Esophagus squamous epithelium (tissue), 5 donors: ENCODE measurements around the gene TMEM61. TPM values are rescaled to one million over a fixed set of nuclear protein-coding genes. Genes with fewer than 3 reads are reported as not detected.

Experiments used
- DNase-seq: peaks from one replicate; lab custom pipeline; 2025; lab: John Stamatoyannopoulos, UW
- H3K27ac ChIP-seq, 4 donors: fragments of 200-600 bp; sonication (generic); one replicate each; pipeline ENCODE4 v1.5.1; 2016 to 2019; ENCODE audit warnings: mild to moderate bottlenecking in 1 of 4
- H3K27me3 ChIP-seq, 4 donors: fragments of 200-600 bp; sonication (generic); 1 replicate in 3 of 4; 2 replicates in 1 of 4; pipeline versions ENCODE4 v1.5.1 to v1.6.0; 2017 to 2021; ENCODE audit warnings: antibody characterized with exemption in 1 of 4
- H3K36me3 ChIP-seq, 3 donors: fragments of 200-600 bp; sonication (generic); one replicate each; pipeline ENCODE4 v1.5.1; 2016 to 2019
- H3K4me1 ChIP-seq, 3 donors: fragments of 200-600 bp; sonication (generic); one replicate each; pipeline ENCODE4 v1.5.1; 2017 to 2019
- H3K4me3 ChIP-seq, 4 donors: fragments of 200-600 bp; sonication (generic); 1 replicate in 3 of 4; 2 replicates in 1 of 4; pipeline ENCODE4 v1.5.1; 2016 to 2019; ENCODE audit warnings: mild to moderate bottlenecking in 2 of 4, moderate library complexity in 1 of 4
- H3K9me3 ChIP-seq, 3 donors: fragments of 200-600 bp; sonication (generic); one replicate each; pipeline ENCODE4 v1.5.1; 2016 to 2019
- POLR2A ChIP-seq, 4 donors: fragments of 450-650 bp; IDR thresholded peaks; one replicate each; pipeline ENCODE4 v1.6.1; 2017; ENCODE audit warnings: antibody characterized with exemption in 4 of 4, mild to moderate bottlenecking in 4 of 4, moderate library complexity in 3 of 4
- WGBS, 2 donors: methylation state at CpG; one replicate each; pipeline ENCODE4 v1.1.5; 2018; 5-methylcytosine and 5-hydroxymethylcytosine counted together
- intact Hi-C: fragments of 100-400 bp; cut with DNase I; formaldehyde crosslinking; loops from one replicate; pipeline ENCODE4 v1.15.0; 2022
- total RNA-seq, 4 donors: library from RNA; depleted of rRNA; stranded (reverse); fragments of >200 nt; gene quantifications; one replicate each; pipeline ENCODE4 v1.1.0, GENCODE V29; 2016
- TF ChIP-seq, protein P1 (sequence below), 6 experiments: fragments of 450-650 bp in 4 of 6; fragments of 200-600 bp in 2 of 6; sonication (generic) in 2 of 6; IDR thresholded peaks; one replicate each; pipeline ENCODE4 v1.5.1; 2016 to 2019; ENCODE audit warnings: antibody characterized with exemption in 6 of 6, mild to moderate bottlenecking in 4 of 6, moderate library complexity in 4 of 6
- donor health status: DM: yes; HTN: yes; CAD: no.

The TMEM61 gene
- total RNA-seq, 4 donors from 2014 or later: 0.95 to 2.3 (median 1.0) TPM; not detected in 1

DNA sequence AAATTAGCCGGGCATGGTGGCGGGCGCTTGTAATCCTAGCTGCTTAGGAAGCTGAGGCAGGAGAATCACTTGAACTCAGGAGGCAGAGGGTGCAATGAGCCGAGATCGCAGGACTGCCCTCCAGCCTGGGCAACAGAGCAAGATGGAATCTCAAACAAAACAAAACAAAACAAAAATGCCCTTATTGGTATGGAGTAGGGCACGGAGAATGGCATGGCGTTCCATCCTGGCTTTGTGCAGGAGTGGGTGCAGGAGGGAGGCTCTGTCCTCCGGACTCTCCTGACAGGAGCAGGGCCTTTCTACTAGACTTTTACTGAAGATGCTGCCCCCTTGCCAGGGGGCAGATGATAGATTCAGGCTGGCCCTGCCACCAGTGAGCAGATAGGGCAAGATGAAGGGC lies 1.0 kb downstream of the TMEM61 start:
- H3K9me3 ChIP-seq: no peaks in the 10 kb centered on the region
- peak overlapping the region in 3 of 4 donors; percentile 50 to 74 (median 56) for H3K4me3 ChIP-seq
- no peak for TF ChIP-seq POLR2A (IDR thresholded peaks at IDR 0.05)
- TF ChIP-seq, protein P1, sequence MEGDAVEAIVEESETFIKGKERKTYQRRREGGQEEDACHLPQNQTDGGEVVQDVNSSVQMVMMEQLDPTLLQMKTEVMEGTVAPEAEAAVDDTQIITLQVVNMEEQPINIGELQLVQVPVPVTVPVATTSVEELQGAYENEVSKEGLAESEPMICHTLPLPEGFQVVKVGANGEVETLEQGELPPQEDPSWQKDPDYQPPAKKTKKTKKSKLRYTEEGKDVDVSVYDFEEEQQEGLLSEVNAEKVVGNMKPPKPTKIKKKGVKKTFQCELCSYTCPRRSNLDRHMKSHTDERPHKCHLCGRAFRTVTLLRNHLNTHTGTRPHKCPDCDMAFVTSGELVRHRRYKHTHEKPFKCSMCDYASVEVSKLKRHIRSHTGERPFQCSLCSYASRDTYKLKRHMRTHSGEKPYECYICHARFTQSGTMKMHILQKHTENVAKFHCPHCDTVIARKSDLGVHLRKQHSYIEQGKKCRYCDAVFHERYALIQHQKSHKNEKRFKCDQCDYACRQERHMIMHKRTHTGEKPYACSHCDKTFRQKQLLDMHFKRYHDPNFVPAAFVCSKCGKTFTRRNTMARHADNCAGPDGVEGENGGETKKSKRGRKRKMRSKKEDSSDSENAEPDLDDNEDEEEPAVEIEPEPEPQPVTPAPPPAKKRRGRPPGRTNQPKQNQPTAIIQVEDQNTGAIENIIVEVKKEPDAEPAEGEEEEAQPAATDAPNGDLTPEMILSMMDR (IDR thresholded peaks at IDR 0.05): no peak
- no peaks in the 10 kb centered on the region for H3K36me3 ChIP-seq
- H3K27ac ChIP-seq: peak overlapping the region in 3 of 4 donors; percentile 73 to 81 (median 77)
- 68 to 84% methylated on average over 3 to 8 of the region's 8 CpGs for WGBS, 2 donors
- DNase-seq: no peak
- H3K27me3 ChIP-seq: peaks cover 0 to 37% (median 0%) of the 10 kb centered on the region in 4 donors
- intact Hi-C loops: no loop called here
- H3K4me1 ChIP-seq: peaks cover 4 to 38% (median 16%) of the 10 kb centered on the region in 3 donors

- Histone ChIP-seq H3K4me3 (no peak overlapping the region), H3K36me3 (no peaks in the 10 kb centered on the region), H3K27me3 (peaks cover 0 to 37% (median 0%) of the 10 kb centered on the region in 4 donors), H3K9me3 (no peaks in the 10 kb centered on the region), H3K4me1 (peaks cover 4 to 27% (median 13%) of the 10 kb centered on the region in 3 donors), H3K27ac (no peak overlapping the region)
- no peak for DNase-seq
- intact Hi-C loops: no loop called here
- TF ChIP-seq POLR2A (IDR thresholded peaks at IDR 0.05): no peak
- TF ChIP-seq, protein P1 (IDR thresholded peaks at IDR 0.05): peak in 2 of 6 experiments; percentile 5 to 16
These were observed 2.3 kb downstream of the TMEM61 start for GRCh38 chr1:54982739-54983138.

DNA sequence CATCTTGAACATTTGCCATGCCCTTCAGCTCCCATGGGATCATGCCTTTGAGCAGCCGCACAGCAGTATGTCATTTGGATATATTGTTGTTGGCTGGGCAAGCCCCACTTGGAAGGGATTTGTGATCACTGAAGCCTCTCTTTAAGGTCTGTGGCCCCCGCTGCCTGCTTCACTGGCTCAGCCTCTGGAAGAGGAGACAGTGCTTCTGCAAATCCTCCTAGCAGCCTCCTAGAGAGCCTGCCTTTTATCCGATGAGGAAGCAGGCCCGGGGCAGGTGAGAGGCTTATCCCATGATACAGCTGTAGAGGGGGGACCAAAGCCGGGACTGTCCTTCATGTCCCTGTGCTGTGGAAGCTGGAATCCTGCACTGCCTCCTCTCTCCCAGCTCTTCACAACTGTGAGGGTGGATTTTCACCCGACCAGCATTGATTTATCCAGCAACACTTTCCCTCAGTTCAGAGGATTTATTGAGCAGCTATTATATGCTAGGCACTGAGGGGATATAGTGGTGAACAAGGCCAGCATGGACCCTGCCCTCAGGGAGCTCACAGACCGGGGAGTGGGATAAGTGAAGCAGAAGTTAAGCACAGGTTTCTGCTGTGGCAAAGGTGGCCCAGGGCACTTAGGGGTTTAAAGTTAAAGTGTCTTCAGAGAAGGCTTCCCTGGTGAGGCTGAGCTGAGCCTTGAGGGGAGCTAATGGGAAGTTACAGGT lies 3.9 kb downstream of the TMEM61 start:
- Histone ChIP-seq H3K9me3 (no peaks in the 10 kb centered on the region), H3K4me1 (peaks cover 4 to 24% (median 13%) of the 10 kb centered on the region in 3 donors), H3K36me3 (no peaks in the 10 kb centered on the region), H3K27me3 (peaks cover 0 to 34% (median 0%) of the 10 kb centered on the region in 4 donors), H3K4me3 (no peak overlapping the region), H3K27ac (no peak overlapping the region)
- intact Hi-C loops: no loop called here
- 33 to 55% methylated on average over 2 to 5 of the region's 7 CpGs for WGBS, 2 donors
- DNase-seq: no peak
- TF ChIP-seq POLR2A (IDR thresholded peaks at IDR 0.05): no peak
- TF ChIP-seq, protein P1 (IDR thresholded peaks at IDR 0.05): no peak

- H3K9me3 ChIP-seq: no peaks in the 10 kb centered on the region
- DNase-seq: no peak
- no peak for TF ChIP-seq POLR2A (IDR thresholded peaks at IDR 0.05)
- TF ChIP-seq, protein P1 (IDR thresholded peaks at IDR 0.05): no peak
- no peak overlapping the region for H3K27ac ChIP-seq
- no peak overlapping the region for H3K4me3 ChIP-seq
- peaks cover 0 to 22% (median 0%) of the 10 kb centered on the region in 4 donors for H3K27me3 ChIP-seq
- H3K36me3 ChIP-seq: no peaks in the 10 kb centered on the region
- peaks cover 0 to 14% (median 8%) of the 10 kb centered on the region in 3 donors for H3K4me1 ChIP-seq
- intact Hi-C loops: no loop called here
- 84 to 90% methylated on average over 4 to 5 of the region's 5 CpGs for WGBS, 2 donors
These were observed 5.1 kb downstream of the TMEM61 start for GRCh38 chr1:54985556-54985955.

DNA sequence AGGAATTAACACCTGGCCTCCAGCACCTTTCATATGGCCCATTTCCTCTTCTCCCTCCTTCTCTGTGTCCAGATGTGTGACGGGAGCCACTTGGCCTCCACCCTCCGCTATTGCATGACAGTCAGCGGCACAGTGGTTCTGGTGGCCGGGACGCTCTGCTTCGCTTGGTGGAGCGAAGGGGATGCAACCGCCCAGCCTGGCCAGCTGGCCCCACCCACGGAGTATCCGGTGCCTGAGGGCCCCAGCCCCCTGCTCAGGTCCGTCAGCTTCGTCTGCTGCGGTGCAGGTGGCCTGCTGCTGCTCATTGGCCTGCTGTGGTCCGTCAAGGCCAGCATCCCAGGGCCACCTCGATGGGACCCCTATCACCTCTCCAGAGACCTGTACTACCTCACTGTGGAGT lies 5.6 kb downstream of the TMEM61 start:
- no peak for TF ChIP-seq POLR2A (IDR thresholded peaks at IDR 0.05)
- TF ChIP-seq, protein P1 (IDR thresholded peaks at IDR 0.05): no peak
- Histone ChIP-seq H3K4me1 (peaks cover 0 to 9% (median 3%) of the 10 kb centered on the region in 3 donors), H3K4me3 (no peak overlapping the region), H3K27ac (no peak overlapping the region), H3K27me3 (peaks cover 0 to 17% (median 0%) of the 10 kb centered on the region in 4 donors), H3K9me3 (no peaks in the 10 kb centered on the region), H3K36me3 (no peaks in the 10 kb centered on the region)
- 87 to 95% methylated on average over 4 to 8 of the region's 15 CpGs for WGBS, 2 donors
- DNase-seq: no peak
- intact Hi-C loops: no loop called here
